DMS153 (cell line): ENCODE data around the gene ZNF827.

Experiments used
- DNase-seq: peaks from one replicate; lab custom pipeline; 2025; lab: John Stamatoyannopoulos, UW

The ZNF827 gene

GRCh38 chr4:145887241-145887991 is 51.2 kb downstream of the ZNF827 start:
- no peak for DNase-seq

GRCh38 chr4:145886871-145887240 is 51.8 kb downstream of the ZNF827 start:
- no peak for DNase-seq

- DNase-seq: no peak
These were observed 53.0 kb downstream of the ZNF827 start for GRCh38 chr4:145885666-145886065.

- DNase-seq: no peak
These were observed 53.8 kb downstream of the ZNF827 start for GRCh38 chr4:145884775-145885174.

- no peak for DNase-seq
These were observed 55.4 kb downstream of the ZNF827 start for GRCh38 chr4:145883101-145883694.

- no peak for DNase-seq
These were observed 56.0 kb downstream of the ZNF827 start for GRCh38 chr4:145882604-145883003.

GRCh38 chr4:145881989-145882388 is 56.6 kb downstream of the ZNF827 start:
- DNase-seq: peak; percentile 93

- DNase-seq: no peak
These were observed 57.0 kb downstream of the ZNF827 start for GRCh38 chr4:145881576-145881975.

GRCh38 chr4:145880355-145880960 is 58.2 kb downstream of the ZNF827 start:
- DNase-seq: no peak

- no peak for DNase-seq
These were observed 59.0 kb downstream of the ZNF827 start for GRCh38 chr4:145879598-145879997.

GRCh38 chr4:145878501-145879435 is 59.9 kb downstream of the ZNF827 start:
- no peak for DNase-seq

GRCh38 chr4:145876531-145877180 is 62.0 kb downstream of the ZNF827 start:
- no peak for DNase-seq

GRCh38 chr4:145873901-145874300 is 64.7 kb downstream of the ZNF827 start:
- DNase-seq: no peak

GRCh38 chr4:145871209-145871608 is 67.4 kb downstream of the ZNF827 start:
- no peak for DNase-seq

GRCh38 chr4:145870155-145871020 is 68.2 kb downstream of the ZNF827 start:
- no peak for DNase-seq

- DNase-seq: no peak
These were observed 69.8 kb downstream of the ZNF827 start for GRCh38 chr4:145868637-145869409.

GRCh38 chr4:145867406-145867805 is 71.2 kb downstream of the ZNF827 start:
- no peak for DNase-seq

- no peak for DNase-seq
These were observed 71.6 kb downstream of the ZNF827 start for GRCh38 chr4:145866991-145867390.

GRCh38 chr4:145865274-145865941 is 73.2 kb downstream of the ZNF827 start:
- no peak for DNase-seq
